ENCODE data around the gene STK32C.

DNA sequence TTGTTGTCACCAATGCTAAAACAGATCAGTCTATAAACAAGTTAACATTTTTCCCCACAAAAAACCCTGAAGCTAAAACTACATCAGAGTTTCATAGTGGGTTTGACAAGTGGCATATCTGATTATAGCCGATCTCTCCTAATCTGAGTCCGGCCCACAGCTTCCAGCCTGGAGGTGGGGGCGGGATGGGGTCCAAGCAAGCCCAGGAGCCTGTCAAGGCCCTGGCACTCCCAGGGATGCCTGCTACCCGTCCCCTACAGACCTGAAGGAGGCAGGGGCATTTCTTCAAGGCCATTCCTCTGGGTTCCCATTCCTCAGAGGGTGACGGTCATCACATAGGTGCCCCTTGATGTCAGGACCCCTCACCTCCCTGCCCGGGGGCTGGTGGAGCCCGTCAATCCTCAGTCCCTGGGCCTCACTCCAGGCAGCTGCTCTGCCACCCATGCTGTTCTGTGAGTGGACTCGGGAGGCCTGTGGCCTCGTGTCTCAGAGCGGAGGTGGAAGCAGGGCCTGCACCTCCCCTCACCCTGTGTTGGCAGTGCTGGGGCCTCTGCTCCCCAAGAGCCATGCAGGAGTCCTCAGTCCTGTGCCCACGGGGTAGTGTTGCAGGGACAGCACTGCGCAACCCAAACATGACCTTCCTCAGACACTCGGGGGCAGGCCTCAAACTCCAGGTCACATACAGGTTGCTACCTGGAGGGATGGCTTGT lies 112.2 kb downstream of the STK32C start:
- TF ChIP-seq POLR2AphosphoS5 (IDR thresholded peaks at IDR 0.05; ENCODE audit: borderline replicate concordance, low read depth, low read length) (no peak), FOXP2 (optimal IDR thresholded peaks at IDR 0.05; ENCODE audit: control extremely low read depth, extremely low read length, insufficient read depth) (no peak)

Data from SK-N-MC (cell line).